ENCODE results near the gene SNX14.

DNA sequence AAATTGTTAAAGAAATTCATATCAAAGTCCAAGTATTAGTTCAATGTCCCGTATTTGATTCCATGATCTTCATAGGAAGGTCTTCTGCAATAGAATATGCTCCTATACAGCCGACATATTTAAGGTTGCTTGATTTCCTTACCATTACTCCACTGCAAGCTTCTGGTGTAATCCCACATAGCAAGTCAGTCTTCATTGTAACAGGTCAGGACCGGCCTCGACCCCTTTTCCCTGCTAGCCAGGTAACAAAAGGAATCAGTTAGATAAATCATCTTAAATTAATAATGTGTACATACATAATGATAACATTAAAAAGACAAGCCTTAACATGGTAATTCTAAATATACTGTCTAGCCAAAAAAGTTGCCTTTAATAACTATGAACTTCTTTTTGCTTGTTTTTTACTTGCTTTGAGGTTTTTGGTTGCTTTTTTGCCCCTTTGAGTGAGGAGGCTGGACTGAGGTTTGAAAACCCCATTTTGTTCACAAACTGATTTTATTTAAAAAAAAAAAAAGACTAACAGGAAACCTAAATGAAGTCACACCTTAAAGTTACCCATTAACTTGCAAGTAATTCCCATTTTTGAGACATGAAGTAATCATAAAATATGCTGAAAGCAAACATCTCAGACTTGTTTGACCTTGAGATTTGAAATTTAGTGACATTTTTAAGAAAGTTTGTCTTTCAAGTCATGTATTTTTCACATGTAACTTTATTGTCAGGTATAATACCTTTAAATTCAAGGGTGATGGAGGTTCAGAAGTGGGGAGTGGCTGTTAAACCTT is 19.2 kb upstream of the SNX14 start:
- TF ChIP-seq YY1 (tag by site-specific recombination; IDR thresholded peaks at IDR 0.05) (no peak), ZNF677 (tag by site-specific recombination; IDR thresholded peaks at IDR 0.05) (no peak), ZSCAN30 (tag by site-specific recombination; IDR thresholded peaks at IDR 0.05) (no peak), CTCF (tag by site-specific recombination; IDR thresholded peaks at IDR 0.05) (no peak), ZNF302 (tag by site-specific recombination; IDR thresholded peaks at IDR 0.05; ENCODE audit: low read depth) (no peak)
